Vagina (tissue), 2 donors: ENCODE data around the gene ZNF790. TPM values are rescaled to one million over a fixed set of nuclear protein-coding genes. Genes with fewer than 3 reads are reported as not detected.
"Not testable (repeated sequence)": the region's sequence is repeated elsewhere in the genome, so short reads cannot be mapped to it uniquely, and the experiment has no call there.

Experiments
- DNase-seq, 2 donors: peaks; one replicate each; pipeline ENCODE4 v3.0.0-alpha.2; 2017; ENCODE audit errors: extremely low spot score in 2 of 2
- H3K27ac ChIP-seq: fragments of 200-600 bp; sonication (generic); one replicate; pipeline ENCODE4 v1.5.1; 2019
- H3K27me3 ChIP-seq: fragments of 200-600 bp; sonication (generic); one replicate; pipeline ENCODE4 v1.5.1; 2019
- H3K36me3 ChIP-seq, 2 donors: fragments of 200-600 bp; sonication (generic); one replicate each; pipeline ENCODE4 v1.5.1; 2017 to 2019
- H3K4me1 ChIP-seq: fragments of 200-600 bp; sonication (generic); one replicate; pipeline ENCODE4 v1.5.1; 2019
- H3K4me3 ChIP-seq, 2 donors: fragments of 200-600 bp; sonication (generic); 1 replicate in 1 of 2; 2 replicates in 1 of 2; pipeline ENCODE4 v1.5.1; 2016 to 2019
- H3K9me3 ChIP-seq: fragments of 200-600 bp; sonication (generic); one replicate; pipeline ENCODE4 v1.5.1; 2019
- POLR2A ChIP-seq, 2 donors: fragments of 450-650 bp; IDR thresholded peaks; one replicate each; pipeline ENCODE4 v1.6.1; 2017; ENCODE audit warnings: antibody characterized with exemption in 2 of 2, mild to moderate bottlenecking in 2 of 2, moderate library complexity in 2 of 2
- POLR2AphosphoS5 ChIP-seq, 2 donors: sonication (generic); formaldehyde crosslinking; IDR thresholded peaks; one replicate each; pipeline ENCODE4 v1.9.0; 2017; ENCODE audit warnings: antibody characterized with exemption in 2 of 2, mild to moderate bottlenecking in 2 of 2, low read depth in 1 of 2; ENCODE audit not compliant: insufficient read depth in 1 of 2
- intact Hi-C: fragments of 100-400 bp; cut with DNase I; formaldehyde crosslinking; loops from one replicate; pipeline ENCODE4 v1.15.1; 2023
- total RNA-seq: library from RNA; depleted of rRNA; stranded (reverse); fragments of >200 nt; gene quantifications from one replicate; pipeline ENCODE4 v1.2.3, GENCODE V29; 2016
- TF ChIP-seq, protein P1 (sequence below), 3 experiments: fragments of 450-650 bp in 2 of 3; fragments of 200-600 bp in 1 of 3; sonication (generic) in 1 of 3; IDR thresholded peaks; one replicate each; pipeline ENCODE4 v1.5.1; 2017 to 2019; ENCODE audit warnings: antibody characterized with exemption in 3 of 3, mild to moderate bottlenecking in 2 of 3, moderate library complexity in 2 of 3

ZNF790 gene
- total RNA-seq, 1 donor from 2014 or later: 2.5 TPM

DNA sequence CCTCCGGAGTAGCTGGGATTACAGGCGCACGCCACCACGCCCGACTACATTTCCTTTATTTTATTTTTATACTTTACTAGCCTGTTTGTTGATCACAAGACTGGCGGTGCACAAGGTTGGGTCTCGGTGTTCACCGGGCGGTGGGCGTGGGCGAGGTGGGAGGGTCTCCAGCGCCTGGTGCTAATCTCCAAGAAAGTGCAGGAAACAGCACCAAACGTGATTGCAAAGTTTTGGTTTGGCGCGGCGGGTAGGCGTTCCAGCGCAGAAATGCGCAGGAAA, 41.5 kb downstream of the ZNF790 start:
- intact Hi-C loops: no loop called here

DNA sequence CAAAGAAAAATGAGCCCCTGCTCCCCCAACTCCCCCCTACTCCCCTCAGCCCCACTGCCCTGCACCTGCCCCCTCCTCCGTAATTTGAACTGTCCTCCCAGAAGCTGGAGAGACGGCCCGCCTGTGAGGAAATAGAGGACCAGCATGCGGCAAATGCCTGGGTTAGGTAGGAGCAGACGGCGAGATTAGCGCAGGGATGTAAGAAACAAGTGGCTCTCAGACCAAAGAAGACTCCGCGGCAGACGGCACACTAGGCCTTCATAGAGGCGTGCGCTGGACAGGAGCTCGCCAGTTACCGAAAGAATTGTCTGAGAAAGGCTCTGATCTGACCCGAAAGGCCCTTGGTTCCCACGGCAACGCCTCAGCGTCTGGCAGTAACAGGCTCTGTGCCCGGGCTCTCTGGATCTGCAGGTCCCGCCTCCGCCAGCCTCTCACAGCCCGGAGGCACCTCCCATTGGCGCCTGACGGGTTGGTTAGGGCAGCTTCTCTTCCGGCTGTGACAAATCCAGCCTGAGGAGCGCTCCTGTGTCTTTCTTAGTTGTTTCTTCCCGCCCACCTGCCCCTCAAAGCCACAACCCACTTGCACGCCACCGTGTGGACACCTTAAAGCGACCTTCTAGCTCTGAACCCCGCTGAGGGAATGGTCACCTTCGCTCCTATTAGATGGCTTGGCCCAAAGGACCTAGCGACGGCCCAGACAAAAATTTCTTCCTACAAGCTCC, 46.6 kb downstream of the ZNF790 start:
- intact Hi-C loops, DNase-seq, H3K36me3 ChIP-seq, H3K9me3 ChIP-seq, H3K4me1 ChIP-seq, H3K27ac ChIP-seq, H3K27me3 ChIP-seq: not testable (repeated sequence)
- H3K4me3 ChIP-seq: peak overlapping the region in 1 of 2 donors; percentile 13

More for the DNA sequence above, 41.5 kb downstream of the ZNF790 start:
- peaks cover 7% of the 10 kb centered on the region for H3K9me3 ChIP-seq
- DNase-seq: no peak
- H3K4me3 ChIP-seq: peak overlapping the region; percentile 75 to 76
- H3K27ac ChIP-seq: peak overlapping the region; percentile 79
- TF ChIP-seq POLR2A (IDR thresholded peaks at IDR 0.05) (no peak), POLR2AphosphoS5 (IDR thresholded peaks at IDR 0.05; ENCODE audit: insufficient read depth in 1 of 2, low read depth in 1 of 2) (no peak)
- TF ChIP-seq, protein P1, sequence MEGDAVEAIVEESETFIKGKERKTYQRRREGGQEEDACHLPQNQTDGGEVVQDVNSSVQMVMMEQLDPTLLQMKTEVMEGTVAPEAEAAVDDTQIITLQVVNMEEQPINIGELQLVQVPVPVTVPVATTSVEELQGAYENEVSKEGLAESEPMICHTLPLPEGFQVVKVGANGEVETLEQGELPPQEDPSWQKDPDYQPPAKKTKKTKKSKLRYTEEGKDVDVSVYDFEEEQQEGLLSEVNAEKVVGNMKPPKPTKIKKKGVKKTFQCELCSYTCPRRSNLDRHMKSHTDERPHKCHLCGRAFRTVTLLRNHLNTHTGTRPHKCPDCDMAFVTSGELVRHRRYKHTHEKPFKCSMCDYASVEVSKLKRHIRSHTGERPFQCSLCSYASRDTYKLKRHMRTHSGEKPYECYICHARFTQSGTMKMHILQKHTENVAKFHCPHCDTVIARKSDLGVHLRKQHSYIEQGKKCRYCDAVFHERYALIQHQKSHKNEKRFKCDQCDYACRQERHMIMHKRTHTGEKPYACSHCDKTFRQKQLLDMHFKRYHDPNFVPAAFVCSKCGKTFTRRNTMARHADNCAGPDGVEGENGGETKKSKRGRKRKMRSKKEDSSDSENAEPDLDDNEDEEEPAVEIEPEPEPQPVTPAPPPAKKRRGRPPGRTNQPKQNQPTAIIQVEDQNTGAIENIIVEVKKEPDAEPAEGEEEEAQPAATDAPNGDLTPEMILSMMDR (IDR thresholded peaks at IDR 0.05): no peak
- H3K36me3 ChIP-seq: peaks cover 0 to 17% of the 10 kb centered on the region in 2 donors
- no peaks in the 10 kb centered on the region for H3K27me3 ChIP-seq
- H3K4me1 ChIP-seq: peaks cover 18% of the 10 kb centered on the region

DNA sequence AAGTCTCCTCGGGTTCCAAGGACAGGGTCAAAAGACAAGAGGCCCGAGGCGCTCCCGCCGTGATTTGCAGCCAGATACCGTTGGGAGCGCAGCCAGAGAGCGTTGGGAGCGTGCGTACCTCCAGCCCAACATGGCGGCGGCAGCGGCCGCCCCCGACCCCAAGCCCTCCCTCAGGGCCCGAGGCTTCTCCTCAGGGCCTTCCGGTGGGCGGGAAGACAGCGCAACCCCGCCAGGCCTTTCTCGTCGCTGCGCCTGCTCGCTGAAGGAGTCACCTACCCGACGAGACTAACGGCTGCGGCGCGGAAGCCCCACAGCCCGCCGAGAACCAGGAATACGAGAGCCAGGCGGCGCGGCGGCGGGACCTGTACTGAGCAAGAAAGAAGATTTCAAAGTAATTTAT, 62.4 kb downstream of the ZNF790 start:
- no peak for TF ChIP-seq POLR2A (IDR thresholded peaks at IDR 0.05)
- no peak for TF ChIP-seq POLR2AphosphoS5 (IDR thresholded peaks at IDR 0.05; ENCODE audit: insufficient read depth in 1 of 2, low read depth in 1 of 2)
- H3K9me3 ChIP-seq: no peaks in the 10 kb centered on the region
- H3K4me1 ChIP-seq: peaks cover 21% of the 10 kb centered on the region
- DNase-seq: no peak
- peak overlapping the region; percentile 18 to 22 for H3K4me3 ChIP-seq
- H3K36me3 ChIP-seq: no peaks in the 10 kb centered on the region
- intact Hi-C loops: no loop called here
- no peaks in the 10 kb centered on the region for H3K27me3 ChIP-seq
- H3K27ac ChIP-seq: no peak overlapping the region

DNA sequence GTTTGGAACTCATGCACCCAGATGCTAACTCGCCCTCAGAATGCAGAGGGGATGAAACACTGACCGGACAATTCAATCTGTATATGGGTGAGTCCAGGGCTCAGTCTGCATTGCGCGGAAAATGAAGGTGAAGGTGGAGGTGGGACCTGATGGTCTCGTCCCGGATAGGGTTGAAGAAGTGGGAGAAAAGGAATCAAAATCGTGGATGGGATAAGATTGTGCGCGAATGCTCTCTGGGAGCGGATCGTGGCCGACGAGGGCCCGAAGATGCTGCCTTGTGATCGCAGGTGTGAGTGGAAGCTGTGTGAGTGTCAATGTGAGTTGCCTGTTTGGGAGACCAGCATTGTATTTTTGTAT, 65.0 kb downstream of the ZNF790 start:
- TF ChIP-seq POLR2A (IDR thresholded peaks at IDR 0.05) (no peak), POLR2AphosphoS5 (IDR thresholded peaks at IDR 0.05; ENCODE audit: insufficient read depth in 1 of 2, low read depth in 1 of 2) (no peak)
- TF ChIP-seq, protein P1 (IDR thresholded peaks at IDR 0.05): no peak
- peak overlapping the region; percentile 84 for H3K27ac ChIP-seq
- DNase-seq: no peak
- H3K9me3 ChIP-seq: no peaks in the 10 kb centered on the region
- H3K4me3 ChIP-seq: peak overlapping the region; percentile 70 to 87
- intact Hi-C loops: no loop called here
- H3K27me3 ChIP-seq: no peaks in the 10 kb centered on the region
- H3K4me1 ChIP-seq: peaks cover 21% of the 10 kb centered on the region
- no peaks in the 10 kb centered on the region for H3K36me3 ChIP-seq

DNA sequence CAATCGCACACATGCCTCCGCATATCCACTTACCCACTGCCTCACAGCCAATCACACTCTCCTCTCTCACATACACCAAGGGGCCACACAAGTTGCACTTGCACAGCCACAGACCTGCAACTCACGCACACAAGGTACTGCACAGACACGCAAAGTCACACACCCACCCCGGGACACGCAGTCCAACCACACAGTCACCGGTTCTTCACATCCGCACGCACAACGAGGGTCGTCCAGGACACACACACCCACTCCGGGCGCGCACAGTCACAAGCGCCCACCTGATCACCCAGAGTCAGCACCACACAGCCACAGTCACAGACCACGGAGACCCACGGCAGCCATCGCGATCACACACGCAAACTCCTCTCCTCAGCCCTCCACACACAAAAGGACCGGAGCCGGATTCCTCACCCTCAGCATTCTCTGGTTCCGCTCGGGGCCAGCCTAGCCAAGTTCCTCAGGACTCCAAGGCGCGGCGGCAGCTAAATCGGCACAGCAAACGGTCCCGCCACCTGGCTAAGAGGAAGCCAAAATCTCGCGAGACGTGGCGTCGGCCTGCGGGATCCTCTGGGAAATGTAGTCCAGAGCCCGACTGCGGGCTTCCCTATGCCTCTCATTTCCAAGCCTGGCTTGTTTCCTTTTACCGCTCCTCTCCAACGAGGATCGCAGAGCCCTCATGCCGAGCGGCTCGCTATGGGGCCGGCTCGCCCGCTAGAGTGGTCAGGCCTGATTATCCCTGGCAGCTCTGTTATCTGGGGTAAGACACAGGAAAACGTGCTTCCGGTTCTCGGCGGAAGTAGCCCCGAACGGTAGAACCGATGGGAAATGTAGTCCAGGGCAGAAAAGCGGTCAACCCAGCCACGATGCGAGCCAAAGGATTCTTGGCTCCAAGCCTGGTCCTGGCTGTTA, 65.6 kb downstream of the ZNF790 start, which contains the start of gene ZNF850:
ZNF850 (minus strand) TSS at position 497 of the 912 bp plus-strand sequence. CDS start 10,201 bp downstream, outside the sequence.
- peak within 1 kb of the TSS; percentile 84 for H3K27ac ChIP-seq
- H3K36me3 ChIP-seq: no peaks in the 10 kb centered on the region
- peak in 1 of 2 donors; percentile 91 for DNase-seq
- no peaks in the 10 kb centered on the region for H3K9me3 ChIP-seq
- TF ChIP-seq, protein P1 (IDR thresholded peaks at IDR 0.05): no peak
- peak; percentile 87 to 97 for TF ChIP-seq POLR2AphosphoS5 (IDR thresholded peaks at IDR 0.05; ENCODE audit: insufficient read depth in 1 of 2, low read depth in 1 of 2)
- intact Hi-C loops: no loop called here
- peaks cover 21% of the 10 kb centered on the region for H3K4me1 ChIP-seq
- H3K27me3 ChIP-seq: no peaks in the 10 kb centered on the region
- peak within 1 kb of the TSS; percentile 70 to 87 for H3K4me3 ChIP-seq
